Glutamatergic neuron (in vitro differentiated cells): ENCODE data around the gene SMARCAL1. TPM values are rescaled to one million over a fixed set of nuclear protein-coding genes. Genes with fewer than 3 reads are reported as not detected.

ENCODE experiments used
- DNase-seq: peaks from one replicate; pipeline ENCODE4 v3.0.0; 2022
- H3K27ac Mint-ChIP-seq: one replicate; pipeline ENCODE4 v1.8.0; 2020; ENCODE audit warnings: mild to moderate bottlenecking, mixed read lengths, inconsistent platforms; ENCODE audit not compliant: unreplicated experiment
- H3K27me3 Mint-ChIP-seq: one replicate; pipeline ENCODE4 v1.8.0; 2020; ENCODE audit warnings: mild to moderate bottlenecking, moderate library complexity, mixed read lengths, inconsistent platforms; ENCODE audit not compliant: unreplicated experiment
- H3K36me3 Mint-ChIP-seq: one replicate; pipeline ENCODE4 v1.8.0; 2020; ENCODE audit warnings: mild to moderate bottlenecking, mixed read lengths, inconsistent platforms; ENCODE audit not compliant: unreplicated experiment
- H3K4me1 Mint-ChIP-seq: one replicate; pipeline ENCODE4 v1.8.0; 2020; ENCODE audit warnings: mild to moderate bottlenecking, low read depth, mixed read lengths, inconsistent platforms; ENCODE audit not compliant: unreplicated experiment
- H3K4me3 Mint-ChIP-seq: one replicate; pipeline ENCODE4 v1.8.0; 2020; ENCODE audit warnings: mild to moderate bottlenecking, mixed read lengths, inconsistent platforms; ENCODE audit not compliant: unreplicated experiment
- H3K9me3 Mint-ChIP-seq: one replicate; pipeline ENCODE4 v1.8.0; 2020; ENCODE audit warnings: mild to moderate bottlenecking, moderate library complexity, mixed read lengths, inconsistent platforms; ENCODE audit not compliant: unreplicated experiment
- CTCF ChIP-seq: fragments of 200-600 bp; sonication (generic); IDR thresholded peaks from one replicate; pipeline ENCODE4 v1.5.0; 2021; ENCODE audit not compliant: partially characterized antibody, unreplicated experiment
- total RNA-seq: library from RNA; stranded (reverse); fragmentation: NEBNext Ultra II Directional; extraction: Animal tissue kit (Norgen Biotek cat#: 25700); gene quantifications from one replicate; pipeline ENCODE4 v1.2.1, GENCODE V29; 2021; ENCODE audit not compliant: unreplicated experiment

The SMARCAL1 gene
- total RNA-seq, 1 donor from 2014 or later: 36.6 TPM

GRCh38 chr2:216469661-216470060 lies 57.4 kb downstream of the SMARCAL1 start:
- peaks cover 5% of the 10 kb centered on the region for H3K27me3 Mint-ChIP-seq
- DNase-seq: no peak
- H3K4me3 Mint-ChIP-seq: no peak overlapping the region
- H3K27ac Mint-ChIP-seq: no peak overlapping the region
- H3K36me3 Mint-ChIP-seq: no peaks in the 10 kb centered on the region
- TF ChIP-seq CTCF: no peak
- H3K9me3 Mint-ChIP-seq: peaks cover 1% of the 10 kb centered on the region
- peaks cover 2% of the 10 kb centered on the region for H3K4me1 Mint-ChIP-seq

GRCh38 chr2:216473187-216473586 lies 60.9 kb downstream of the SMARCAL1 start:
- no peak for TF ChIP-seq CTCF
- H3K4me3 Mint-ChIP-seq: no peak overlapping the region
- no peaks in the 10 kb centered on the region for H3K36me3 Mint-ChIP-seq

GRCh38 chr2:216474925-216475670 lies 62.8 kb downstream of the SMARCAL1 start:
- no peak for TF ChIP-seq CTCF
- no peaks in the 10 kb centered on the region for H3K9me3 Mint-ChIP-seq
- H3K27me3 Mint-ChIP-seq: no peaks in the 10 kb centered on the region
- no peak overlapping the region for H3K4me3 Mint-ChIP-seq
- no peak for DNase-seq
- no peaks in the 10 kb centered on the region for H3K36me3 Mint-ChIP-seq
- no peaks in the 10 kb centered on the region for H3K4me1 Mint-ChIP-seq
- no peak overlapping the region for H3K27ac Mint-ChIP-seq

More at GRCh38 chr2:216473187-216473586, 60.9 kb downstream of the SMARCAL1 start:
- Mint-ChIP-seq H3K4me1 (no peaks in the 10 kb centered on the region), H3K27me3 (peaks cover 3% of the 10 kb centered on the region), H3K27ac (no peak overlapping the region), H3K9me3 (no peaks in the 10 kb centered on the region)
- DNase-seq: no peak

GRCh38 chr2:216475767-216476166 lies 63.5 kb downstream of the SMARCAL1 start:
- no peaks in the 10 kb centered on the region for H3K4me1 Mint-ChIP-seq
- H3K9me3 Mint-ChIP-seq: peaks cover 3% of the 10 kb centered on the region
- no peak for DNase-seq
- H3K27me3 Mint-ChIP-seq: no peaks in the 10 kb centered on the region
- H3K4me3 Mint-ChIP-seq: no peak overlapping the region
- TF ChIP-seq CTCF: no peak
- no peaks in the 10 kb centered on the region for H3K36me3 Mint-ChIP-seq
- no peak overlapping the region for H3K27ac Mint-ChIP-seq

GRCh38 chr2:216477283-216478035 lies 65.2 kb downstream of the SMARCAL1 start:
- Mint-ChIP-seq H3K9me3 (peaks cover 3% of the 10 kb centered on the region), H3K4me3 (no peak overlapping the region), H3K36me3 (no peaks in the 10 kb centered on the region), H3K4me1 (no peaks in the 10 kb centered on the region), H3K27me3 (no peaks in the 10 kb centered on the region), H3K27ac (no peak overlapping the region)
- no peak for DNase-seq
- no peak for TF ChIP-seq CTCF
